Measurements from ENCODE around the gene SURF2. TPM values are rescaled to one million over a fixed set of nuclear protein-coding genes. Genes with fewer than 3 reads are reported as not detected.

The SURF2 gene
- total and polyA plus RNA-seq, 8 donors: 11.8 to 23.0 (median 16.3) TPM

DNA sequence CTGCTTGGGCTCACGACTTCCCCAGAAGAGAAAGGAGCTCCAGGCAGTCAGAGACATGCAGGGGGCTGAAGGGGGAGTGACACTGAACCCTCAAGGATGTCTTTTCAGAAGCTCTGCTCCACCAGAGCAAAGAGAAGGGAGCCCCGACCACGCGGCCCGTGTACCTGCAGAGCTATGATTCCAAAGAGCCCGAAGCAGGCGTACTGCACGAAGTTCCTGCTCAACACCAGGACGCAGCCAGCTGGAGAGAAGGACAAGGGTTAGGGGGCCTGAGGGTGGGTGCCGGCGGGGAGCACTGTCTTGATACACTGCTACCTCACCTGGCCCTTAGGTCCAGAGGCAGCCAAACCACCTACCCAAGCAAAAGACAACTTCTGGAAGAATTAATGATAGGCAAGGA is 10.1 kb downstream of the SURF2 start:
- H3K4me1 ChIP-seq: peaks cover 25 to 46% of the 10 kb centered on the region in 2 donors
- ATAC-seq: no peak
- TF ChIP-seq, protein P1, sequence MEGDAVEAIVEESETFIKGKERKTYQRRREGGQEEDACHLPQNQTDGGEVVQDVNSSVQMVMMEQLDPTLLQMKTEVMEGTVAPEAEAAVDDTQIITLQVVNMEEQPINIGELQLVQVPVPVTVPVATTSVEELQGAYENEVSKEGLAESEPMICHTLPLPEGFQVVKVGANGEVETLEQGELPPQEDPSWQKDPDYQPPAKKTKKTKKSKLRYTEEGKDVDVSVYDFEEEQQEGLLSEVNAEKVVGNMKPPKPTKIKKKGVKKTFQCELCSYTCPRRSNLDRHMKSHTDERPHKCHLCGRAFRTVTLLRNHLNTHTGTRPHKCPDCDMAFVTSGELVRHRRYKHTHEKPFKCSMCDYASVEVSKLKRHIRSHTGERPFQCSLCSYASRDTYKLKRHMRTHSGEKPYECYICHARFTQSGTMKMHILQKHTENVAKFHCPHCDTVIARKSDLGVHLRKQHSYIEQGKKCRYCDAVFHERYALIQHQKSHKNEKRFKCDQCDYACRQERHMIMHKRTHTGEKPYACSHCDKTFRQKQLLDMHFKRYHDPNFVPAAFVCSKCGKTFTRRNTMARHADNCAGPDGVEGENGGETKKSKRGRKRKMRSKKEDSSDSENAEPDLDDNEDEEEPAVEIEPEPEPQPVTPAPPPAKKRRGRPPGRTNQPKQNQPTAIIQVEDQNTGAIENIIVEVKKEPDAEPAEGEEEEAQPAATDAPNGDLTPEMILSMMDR (IDR thresholded peaks at IDR 0.05): no peak

GRCh38 chr9:133367221-133367620 is 10.9 kb downstream of the SURF2 start:
- Histone ChIP-seq H3K4me3 (no peak overlapping the region), H3K27me3 (no peaks in the 10 kb centered on the region), H3K27ac (no peak overlapping the region), H3K36me3 (peaks cover 0 to 83% of the 10 kb centered on the region in 2 donors), H3K9me3 (no peaks in the 10 kb centered on the region), H3K4me1 (peaks cover 32 to 54% of the 10 kb centered on the region in 2 donors)
- intact Hi-C loops (cut with DNase I): no loop called here
- no peak for ATAC-seq
- DNase-seq: peak in 1 of 4 donors; percentile 60
- TF ChIP-seq, protein P1 (IDR thresholded peaks at IDR 0.05): no peak

More for the DNA sequence above, 10.1 kb downstream of the SURF2 start:
- peak in 1 of 4 donors; percentile 52 for DNase-seq
- Histone ChIP-seq H3K36me3 (peaks cover 0 to 90% of the 10 kb centered on the region in 2 donors), H3K9me3 (no peaks in the 10 kb centered on the region), H3K27ac (no peak overlapping the region), H3K4me3 (no peak overlapping the region), H3K27me3 (no peaks in the 10 kb centered on the region)
- intact Hi-C loops (cut with DNase I): no loop called here

DNA sequence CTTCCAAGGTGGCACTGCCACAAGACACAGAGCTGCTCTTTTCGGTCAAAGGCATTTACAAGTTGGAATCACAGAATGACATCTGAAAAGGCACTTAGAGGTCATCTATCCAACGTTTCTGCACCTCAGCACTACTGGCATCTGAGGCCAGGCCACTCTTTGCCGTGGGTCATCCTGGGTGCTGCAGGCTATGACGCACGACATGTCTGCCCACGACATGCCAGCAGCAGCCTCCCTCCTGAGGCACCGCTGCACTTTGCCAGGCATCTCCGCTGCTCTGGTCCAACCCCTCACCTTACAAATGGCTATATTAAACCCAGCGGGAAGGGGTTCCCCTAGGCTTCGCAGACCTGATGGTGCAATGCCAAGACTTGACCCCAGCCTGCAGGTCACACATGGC is 11.4 kb downstream of the SURF2 start:
- intact Hi-C loops (cut with DNase I): no loop called here
- Histone ChIP-seq H3K27ac (no peak overlapping the region), H3K36me3 (peaks cover 0 to 83% of the 10 kb centered on the region in 2 donors), H3K4me1 (peaks cover 34 to 59% of the 10 kb centered on the region in 2 donors), H3K9me3 (no peaks in the 10 kb centered on the region), H3K4me3 (no peak overlapping the region), H3K27me3 (no peaks in the 10 kb centered on the region)
- no peak for ATAC-seq
- peak in 1 of 4 donors; percentile 31 for DNase-seq
- TF ChIP-seq, protein P1 (IDR thresholded peaks at IDR 0.05): no peak

DNA sequence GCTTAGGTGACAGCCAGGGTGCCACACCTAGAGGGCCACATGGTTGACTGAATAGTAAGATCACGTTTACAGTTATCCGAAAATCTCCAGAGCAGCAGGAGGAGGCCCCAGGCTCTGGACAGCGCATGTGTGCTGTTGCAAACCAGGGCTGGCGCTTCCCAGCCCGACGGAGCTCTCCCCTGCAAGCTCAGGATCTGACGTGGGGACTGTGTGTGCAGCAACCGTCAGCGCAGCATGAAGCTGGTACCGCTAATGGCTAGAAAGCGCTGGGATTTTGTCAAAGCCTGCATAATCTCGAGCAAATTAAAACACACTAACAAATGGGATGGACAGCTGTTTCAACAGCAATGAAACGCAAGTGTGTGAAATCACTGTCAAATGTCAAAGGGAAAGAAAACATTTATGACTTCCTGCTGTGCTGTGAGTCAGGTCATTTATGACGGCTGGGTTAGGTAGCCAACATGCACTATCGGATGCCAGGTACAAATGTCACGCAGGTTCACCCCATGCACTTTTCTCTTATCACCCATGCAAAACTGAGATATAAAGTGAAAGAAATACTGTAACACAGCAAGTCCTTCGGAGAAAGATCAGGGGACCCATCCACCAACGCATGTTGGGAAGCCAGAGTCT is 12.0 kb downstream of the SURF2 start:
- Histone ChIP-seq H3K27ac (no peak overlapping the region), H3K4me1 (peaks cover 34 to 65% of the 10 kb centered on the region in 2 donors), H3K27me3 (no peaks in the 10 kb centered on the region), H3K9me3 (no peaks in the 10 kb centered on the region), H3K4me3 (no peak overlapping the region), H3K36me3 (peaks cover 0 to 83% of the 10 kb centered on the region in 2 donors)
- ATAC-seq (no peak), DNase-seq (peak in 1 of 4 donors; percentile 48)
- TF ChIP-seq, protein P1 (IDR thresholded peaks at IDR 0.05): no peak
- intact Hi-C loops (cut with DNase I): no loop called here

DNA sequence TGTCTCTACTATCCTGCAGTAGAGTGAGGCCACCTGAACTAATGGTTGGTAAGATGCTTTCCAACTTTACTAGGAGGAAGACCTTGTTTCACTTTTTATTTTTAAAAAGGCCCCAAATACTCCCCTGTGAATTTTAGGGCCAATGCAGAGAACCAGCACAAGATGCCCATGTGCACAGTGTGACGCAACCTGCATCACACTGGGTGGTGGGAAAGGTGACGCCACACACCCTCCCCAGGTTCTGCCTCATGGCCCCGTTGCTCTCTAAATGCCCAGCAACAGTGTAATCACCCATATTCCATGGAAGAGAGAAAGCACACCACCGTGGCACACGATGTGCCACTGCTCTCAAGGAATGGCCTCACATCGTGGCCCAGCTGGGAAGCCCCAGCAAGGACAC is 13.1 kb downstream of the SURF2 start:
- no peak for DNase-seq
- Histone ChIP-seq H3K4me1 (peaks cover 34 to 76% of the 10 kb centered on the region in 2 donors), H3K36me3 (peaks cover 0 to 77% of the 10 kb centered on the region in 2 donors), H3K27ac (peak overlapping the region; percentile 16 to 44), H3K4me3 (no peak overlapping the region), H3K27me3 (no peaks in the 10 kb centered on the region), H3K9me3 (no peaks in the 10 kb centered on the region)
- peak; percentile 4 for ATAC-seq
- TF ChIP-seq, protein P1 (IDR thresholded peaks at IDR 0.05): no peak
- intact Hi-C loops (cut with DNase I): no loop called here

Data from left lung (tissue), 10 donors.